Mucosa of descending colon (tissue), 3 donors: ENCODE results near the gene ZNF512. TPM values are rescaled to one million over a fixed set of nuclear protein-coding genes. Genes with fewer than 3 reads are reported as not detected.
"Not testable (repeated sequence)": the region's sequence is repeated elsewhere in the genome, so short reads cannot be mapped to it uniquely, and the experiment has no call there.

ENCODE experiments used
- ATAC-seq: fragments of 200-7000 bp; cut with Tn5 transposase; one replicate; pipeline ENCODE4 v1.9.1; 2020; ENCODE audit warnings: mild to moderate bottlenecking, moderate library complexity
- DNase-seq, 3 donors: peaks; one replicate each; pipeline ENCODE4 v3.0.0-alpha.2; 2020
- H3K36me3 ChIP-seq: fragments of 200-600 bp; one replicate; pipeline ENCODE4 v1.8.0; 2021; ENCODE audit warnings: low read depth, mild to moderate bottlenecking
- H3K4me1 ChIP-seq: fragments of 200-600 bp; one replicate; pipeline ENCODE4 v1.8.0; 2021; ENCODE audit warnings: low read depth, mild to moderate bottlenecking
- H3K4me3 ChIP-seq: fragments of 200-600 bp; one replicate; pipeline ENCODE4 v1.8.0; 2021; ENCODE audit warnings: mild to moderate bottlenecking
- H3K9me3 ChIP-seq: fragments of 200-600 bp; one replicate; pipeline ENCODE4 v1.8.0; 2021; ENCODE audit warnings: mild to moderate bottlenecking
- intact Hi-C, 2 donors: fragments of 100-400 bp; cut with DNase I in 1 of 2; cut with micrococcal nuclease in 1 of 2; formaldehyde crosslinking; loops; one replicate each; pipeline versions ENCODE4 v1.11.0 to v1.11.1; 2022; cut with DNase I, micrococcal nuclease
- total RNA-seq, 3 donors: library from RNA; stranded (reverse); fragmentation: NEBNext Ultra II Directional in 2 of 3; extraction: Animal tissue kit (Norgen Biotek cat#: 25700) in 2 of 3; gene quantifications; one replicate each; pipeline versions ENCODE4 v1.2.1 to v1.2.4, GENCODE V29; 2021 to 2023
- TF ChIP-seq, protein P1 (sequence below): fragments of 200-600 bp; IDR thresholded peaks from one replicate; pipeline ENCODE4 v1.8.0; 2022; ENCODE audit warnings: antibody characterized with exemption, mild to moderate bottlenecking
- donor health status: DM: no; HTN: no; CAD: no; lungs with moderate emphysema.
- donor health status: DM: no; HTN: no; CAD: no.
- donor health status: DM: no; HTN: yes; CAD: no.

The ZNF512 gene
- total RNA-seq, 3 donors from 2014 or later: 14.4 to 37.8 (median 19.7) TPM

DNA sequence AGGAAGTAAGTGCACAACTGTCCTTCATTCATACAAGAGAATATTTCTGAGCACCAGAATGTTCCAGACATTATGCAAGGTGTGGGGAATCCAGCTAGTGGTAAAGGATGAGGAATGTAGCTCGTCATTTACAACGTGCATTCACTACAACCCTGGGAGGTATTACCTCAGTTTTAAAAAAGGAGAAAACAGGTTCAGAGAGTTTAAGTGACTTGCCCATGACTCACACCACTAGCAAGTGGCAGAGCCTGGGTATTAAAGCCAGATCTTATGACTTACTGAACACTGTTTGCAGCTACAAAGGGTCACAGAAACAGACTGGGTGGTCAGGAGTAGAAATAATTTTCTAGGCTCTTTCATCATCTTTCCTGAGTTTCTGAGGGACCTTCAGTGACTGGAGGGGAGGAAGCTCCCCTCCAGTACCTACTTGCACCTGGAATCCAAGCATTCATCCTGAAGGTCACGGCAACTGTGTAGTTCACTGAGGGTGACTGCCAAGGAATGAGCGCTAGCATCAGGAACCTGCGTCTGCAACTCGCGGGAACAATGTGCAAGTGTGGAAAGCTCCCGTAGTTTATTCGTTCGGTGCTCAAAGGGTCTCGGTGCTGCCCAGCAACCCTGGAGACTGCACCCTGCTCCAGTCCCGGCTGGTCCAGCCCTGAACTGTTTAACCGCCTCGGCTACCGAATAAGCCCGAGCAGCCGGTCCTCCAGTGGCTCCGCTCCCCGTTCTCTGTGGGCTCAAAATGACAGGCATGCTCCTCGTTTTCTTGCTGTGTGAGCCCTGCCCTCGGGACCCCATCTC lies 45.3 kb downstream of the ZNF512 start:
- intact Hi-C loops: no loop called here
- DNase-seq (peak in 1 of 3 donors; percentile 2), ATAC-seq (peak; percentile 63)
- TF ChIP-seq, protein P1, sequence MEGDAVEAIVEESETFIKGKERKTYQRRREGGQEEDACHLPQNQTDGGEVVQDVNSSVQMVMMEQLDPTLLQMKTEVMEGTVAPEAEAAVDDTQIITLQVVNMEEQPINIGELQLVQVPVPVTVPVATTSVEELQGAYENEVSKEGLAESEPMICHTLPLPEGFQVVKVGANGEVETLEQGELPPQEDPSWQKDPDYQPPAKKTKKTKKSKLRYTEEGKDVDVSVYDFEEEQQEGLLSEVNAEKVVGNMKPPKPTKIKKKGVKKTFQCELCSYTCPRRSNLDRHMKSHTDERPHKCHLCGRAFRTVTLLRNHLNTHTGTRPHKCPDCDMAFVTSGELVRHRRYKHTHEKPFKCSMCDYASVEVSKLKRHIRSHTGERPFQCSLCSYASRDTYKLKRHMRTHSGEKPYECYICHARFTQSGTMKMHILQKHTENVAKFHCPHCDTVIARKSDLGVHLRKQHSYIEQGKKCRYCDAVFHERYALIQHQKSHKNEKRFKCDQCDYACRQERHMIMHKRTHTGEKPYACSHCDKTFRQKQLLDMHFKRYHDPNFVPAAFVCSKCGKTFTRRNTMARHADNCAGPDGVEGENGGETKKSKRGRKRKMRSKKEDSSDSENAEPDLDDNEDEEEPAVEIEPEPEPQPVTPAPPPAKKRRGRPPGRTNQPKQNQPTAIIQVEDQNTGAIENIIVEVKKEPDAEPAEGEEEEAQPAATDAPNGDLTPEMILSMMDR: no peak
- no peaks in the 10 kb centered on the region for H3K36me3 ChIP-seq
- no peaks in the 10 kb centered on the region for H3K9me3 ChIP-seq
- peak overlapping the region; percentile 70 for H3K4me3 ChIP-seq
- peaks cover 13% of the 10 kb centered on the region for H3K4me1 ChIP-seq

DNA sequence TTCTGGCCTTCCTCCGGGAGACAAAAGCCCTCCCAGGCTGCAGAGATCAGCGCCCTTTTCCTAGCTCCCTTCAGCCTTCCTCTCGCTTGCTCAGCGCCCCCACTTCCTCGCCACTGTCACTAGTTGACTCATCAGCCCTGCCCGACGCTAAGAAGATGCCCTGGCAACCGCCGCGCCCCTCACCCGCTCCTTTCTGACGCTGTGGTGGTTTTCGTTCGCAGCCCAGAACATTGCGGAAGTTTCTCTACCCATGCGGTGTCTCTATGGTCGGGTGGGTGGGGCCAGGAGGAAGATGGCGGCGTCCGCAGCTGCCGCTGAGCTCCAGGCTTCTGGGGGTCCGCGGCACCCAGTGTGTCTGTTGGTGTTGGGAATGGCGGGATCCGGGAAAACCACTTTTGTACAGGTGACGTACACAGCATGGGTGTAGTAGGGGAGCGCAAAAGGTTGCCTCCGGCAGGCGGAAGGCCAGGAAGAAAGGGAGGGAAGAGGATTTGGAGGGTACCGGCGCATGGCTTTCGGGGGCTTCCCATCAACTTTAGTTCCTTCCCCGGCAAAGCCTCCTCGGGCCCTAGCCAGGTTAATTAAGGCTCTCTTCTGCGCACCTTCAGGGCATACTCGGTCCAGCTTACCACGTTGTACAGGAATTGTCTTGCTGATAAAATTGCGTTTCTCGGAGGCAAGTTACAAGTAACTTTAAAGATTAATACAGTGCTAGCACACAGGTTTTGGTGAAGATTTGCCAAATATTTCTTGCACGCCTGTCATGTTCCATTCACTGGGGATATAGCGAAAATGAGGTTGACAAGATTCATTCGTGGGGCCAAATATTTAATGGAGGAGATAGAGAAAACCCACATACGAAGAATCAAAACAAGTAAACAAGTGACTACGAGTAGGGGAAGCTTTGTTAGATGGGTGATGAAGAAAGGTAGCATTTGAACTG lies 46.2 kb downstream of the ZNF512 start, which contains the start of the genes CCDC121 and GPN1:
Gene CCDC121 (minus strand): TSS at position 246 of the 943 bp plus-strand sequence. CDS start 1,213 bp downstream, outside the sequence.
Gene GPN1 (plus strand): TSS at position 284 of the 943 bp plus-strand sequence. CDS start 9 bp downstream, at position 293.
- Histone ChIP-seq H3K36me3 (no peaks in the 10 kb centered on the region), H3K4me1 (peaks cover 13% of the 10 kb centered on the region), H3K4me3 (peak within 1 kb of the TSS; percentile 70), H3K9me3 (no peaks in the 10 kb centered on the region)
- peak; percentile 90 to 92 (median 92) for DNase-seq
- intact Hi-C loops: no loop called here
- ATAC-seq: peak; percentile 99
- TF ChIP-seq, protein P1: no peak

DNA sequence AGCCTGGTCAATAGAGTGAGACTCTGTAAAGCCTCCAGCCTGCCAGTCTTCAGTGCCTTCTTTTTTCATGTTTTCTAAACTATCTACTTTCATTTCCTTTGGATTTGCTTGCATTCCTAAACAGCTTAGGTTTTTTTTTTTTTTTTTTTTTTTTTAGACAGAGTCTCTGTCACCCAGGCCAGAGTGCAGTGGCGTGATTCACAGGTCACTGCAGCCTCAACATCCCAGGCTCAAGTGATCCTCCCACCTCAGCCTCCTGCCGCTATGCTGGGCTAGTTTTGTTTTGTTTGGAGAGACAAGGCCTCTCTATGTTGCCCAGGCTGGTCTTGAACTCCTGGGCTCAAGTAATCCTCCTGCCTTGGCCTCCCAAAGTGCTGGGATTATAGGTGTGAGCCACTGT lies 47.4 kb downstream of the ZNF512 start:
- ATAC-seq, H3K9me3 ChIP-seq, H3K36me3 ChIP-seq, H3K4me3 ChIP-seq, intact Hi-C loops, DNase-seq: not testable (repeated sequence)
- H3K4me1 ChIP-seq: peaks cover 13% of the 10 kb centered on the region

DNA sequence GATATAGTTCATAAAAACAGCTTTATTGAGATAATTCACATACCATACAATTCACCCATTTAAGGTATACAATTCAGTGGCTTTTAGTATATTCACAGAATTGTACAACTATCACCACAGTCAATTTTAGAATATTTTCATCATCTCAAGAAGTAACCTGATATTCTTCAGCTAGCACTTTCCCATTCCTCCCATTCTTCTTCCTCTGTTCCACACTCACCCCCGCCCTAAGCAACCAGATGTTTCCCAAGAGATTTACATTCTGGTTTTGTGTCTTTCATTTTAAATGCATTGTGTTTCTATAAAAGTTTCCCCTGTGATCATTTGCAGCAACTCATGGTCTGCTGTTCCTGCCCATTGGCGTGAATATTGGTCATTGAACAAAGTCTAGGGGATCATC lies 51.4 kb downstream of the ZNF512 start:
- TF ChIP-seq, protein P1: no peak
- DNase-seq (no peak), ATAC-seq (no peak)
- Histone ChIP-seq H3K36me3 (no peaks in the 10 kb centered on the region), H3K4me3 (no peak overlapping the region), H3K9me3 (no peaks in the 10 kb centered on the region), H3K4me1 (peaks cover 7% of the 10 kb centered on the region)
- intact Hi-C loops: no loop called here

DNA sequence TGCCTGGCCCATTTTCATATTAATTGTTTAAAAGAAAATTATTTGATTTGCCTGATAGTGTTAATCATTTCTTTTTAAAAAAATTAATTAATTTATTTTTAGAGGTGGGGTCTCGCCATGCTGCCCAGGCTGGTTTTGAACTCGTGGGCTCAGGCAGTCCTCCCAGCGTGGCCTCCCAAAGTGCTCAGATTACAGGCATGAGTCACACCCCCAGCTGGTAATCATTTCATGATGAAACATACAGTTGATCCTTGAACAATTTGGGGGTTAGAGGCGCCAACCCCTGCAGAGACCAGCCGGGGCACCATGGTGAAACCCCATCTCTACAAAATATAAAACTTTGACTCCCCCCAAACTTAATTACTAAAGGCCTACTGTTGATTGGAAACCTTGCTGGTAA lies 53.9 kb downstream of the ZNF512 start:
- no peaks in the 10 kb centered on the region for H3K9me3 ChIP-seq
- intact Hi-C loops: no loop called here
- H3K36me3 ChIP-seq: no peaks in the 10 kb centered on the region
- DNase-seq (no peak), ATAC-seq (no peak)
- TF ChIP-seq, protein P1: no peak
- no peaks in the 10 kb centered on the region for H3K4me1 ChIP-seq
- H3K4me3 ChIP-seq: no peak overlapping the region
